Uterus (tissue), 4 donors: ENCODE data around the gene CALML5. TPM values are rescaled to one million over a fixed set of nuclear protein-coding genes. Genes with fewer than 3 reads are reported as not detected.

Experiments
- DNase-seq, 2 donors: peaks; one replicate each; pipeline ENCODE4 v3.0.0-alpha.2; 2019 to 2020
- H3K27ac ChIP-seq, 2 donors: fragments of 200-600 bp; sonication (generic); 1 replicate in 1 of 2; 2 replicates in 1 of 2; pipeline ENCODE4 v1.5.1; 2016 to 2018
- H3K27me3 ChIP-seq, 2 donors: fragments of 200-600 bp; sonication (generic); one replicate each; pipeline ENCODE4 v1.5.1; 2018 to 2019; ENCODE audit warnings: control low read depth in 1 of 2
- H3K36me3 ChIP-seq, 2 donors: fragments of 200-600 bp; sonication (generic); one replicate each; pipeline ENCODE4 v1.5.1; 2019; ENCODE audit warnings: control low read depth in 1 of 2
- H3K4me1 ChIP-seq, 2 donors: fragments of 200-600 bp; sonication (generic); one replicate each; pipeline ENCODE4 v1.5.1; 2018 to 2019; ENCODE audit warnings: control low read depth in 1 of 2
- H3K4me3 ChIP-seq, 2 donors: fragments of 200-600 bp; sonication (generic); 1 replicate in 1 of 2; 2 replicates in 1 of 2; pipeline ENCODE4 v1.5.1; 2018 to 2019; ENCODE audit warnings: mild to moderate bottlenecking in 1 of 2
- H3K9me3 ChIP-seq, 2 donors: fragments of 200-600 bp; sonication (generic); one replicate each; pipeline ENCODE4 v1.5.1; 2019; ENCODE audit warnings: control low read depth in 1 of 2
- CTCF ChIP-seq, 4 experiments: fragments of 200-600 bp in 2 of 4; fragments of 450-650 bp in 2 of 4; sonication (generic) in 2 of 4; IDR thresholded peaks; one replicate each; pipeline ENCODE4 v1.5.1; 2016 to 2019; ENCODE audit warnings: antibody characterized with exemption in 4 of 4, mild to moderate bottlenecking in 2 of 4, moderate library complexity in 1 of 4
- POLR2A ChIP-seq, 2 donors: fragments of 450-650 bp; IDR thresholded peaks; one replicate each; pipeline ENCODE4 v1.6.1; 2016; ENCODE audit warnings: antibody characterized with exemption in 2 of 2, mild to moderate bottlenecking in 1 of 2, moderate library complexity in 1 of 2
- intact Hi-C: fragments of 100-400 bp; cut with DNase I; formaldehyde crosslinking; loops from one replicate; pipeline ENCODE4 v1.15.1; 2023; ENCODE audit warnings: low total_unique reads
- total RNA-seq, 4 donors: library from RNA; depleted of rRNA in 3 of 4; stranded (reverse); fragments of >200 nt in 3 of 4; gene quantifications; one replicate each; pipeline versions ENCODE4 v1.1.0 to v1.2.4, GENCODE V29; 2014 to 2023
- donor health status: DM: yes; HTN: yes; CAD: no.

Gene CALML5
- total RNA-seq, 4 donors from 2014 or later, result not detected

GRCh38 chr10:5514226-5514850, 15.0 kb upstream of the CALML5 start:
- no peaks in the 10 kb centered on the region for H3K27me3 ChIP-seq
- no peak for TF ChIP-seq CTCF (IDR thresholded peaks at IDR 0.05)
- no peak for TF ChIP-seq POLR2A (IDR thresholded peaks at IDR 0.05)
- no peaks in the 10 kb centered on the region for H3K9me3 ChIP-seq
- H3K27ac ChIP-seq, result no peak overlapping the region
- no peaks in the 10 kb centered on the region for H3K36me3 ChIP-seq
- H3K4me1 ChIP-seq, result no peaks in the 10 kb centered on the region
- H3K4me3 ChIP-seq, result no peak overlapping the region
- DNase-seq, result no peak
- intact Hi-C loops, result no loop called here

- TF ChIP-seq CTCF (IDR thresholded peaks at IDR 0.05) (no peak), POLR2A (IDR thresholded peaks at IDR 0.05) (no peak)
- Histone ChIP-seq H3K27ac (no peak overlapping the region), H3K9me3 (no peaks in the 10 kb centered on the region), H3K27me3 (no peaks in the 10 kb centered on the region), H3K4me1 (no peaks in the 10 kb centered on the region), H3K36me3 (no peaks in the 10 kb centered on the region), H3K4me3 (no peak overlapping the region)
- intact Hi-C loops, result no loop called here
- no peak for DNase-seq
These were observed 13.7 kb upstream of the CALML5 start for GRCh38 chr10:5512881-5513612.

GRCh38 chr10:5512331-5512730, 13.0 kb upstream of the CALML5 start:
- Histone ChIP-seq H3K4me3 (no peak overlapping the region), H3K27ac (no peak overlapping the region), H3K36me3 (no peaks in the 10 kb centered on the region), H3K27me3 (no peaks in the 10 kb centered on the region), H3K4me1 (no peaks in the 10 kb centered on the region), H3K9me3 (no peaks in the 10 kb centered on the region)
- DNase-seq, result no peak
- TF ChIP-seq POLR2A (IDR thresholded peaks at IDR 0.05), result no peak
- TF ChIP-seq CTCF (IDR thresholded peaks at IDR 0.05), result no peak
- intact Hi-C loops, result no loop called here

- H3K4me3 ChIP-seq, result no peak overlapping the region
- H3K27ac ChIP-seq, result no peak overlapping the region
- H3K4me1 ChIP-seq, result no peaks in the 10 kb centered on the region
- intact Hi-C loops, result no loop called here
- no peaks in the 10 kb centered on the region for H3K27me3 ChIP-seq
- no peak for DNase-seq
- TF ChIP-seq POLR2A (IDR thresholded peaks at IDR 0.05), result no peak
- TF ChIP-seq CTCF (IDR thresholded peaks at IDR 0.05), result no peak
- H3K36me3 ChIP-seq, result no peaks in the 10 kb centered on the region
- H3K9me3 ChIP-seq, result no peaks in the 10 kb centered on the region
These were observed 12.5 kb upstream of the CALML5 start for GRCh38 chr10:5511885-5512280.

GRCh38 chr10:5511231-5511884, 12.0 kb upstream of the CALML5 start:
- H3K27me3 ChIP-seq, result no peaks in the 10 kb centered on the region
- no peaks in the 10 kb centered on the region for H3K36me3 ChIP-seq
- H3K27ac ChIP-seq, result no peak overlapping the region
- TF ChIP-seq CTCF (IDR thresholded peaks at IDR 0.05), result no peak
- TF ChIP-seq POLR2A (IDR thresholded peaks at IDR 0.05), result no peak
- H3K4me3 ChIP-seq, result no peak overlapping the region
- H3K9me3 ChIP-seq, result no peaks in the 10 kb centered on the region
- no peaks in the 10 kb centered on the region for H3K4me1 ChIP-seq
- no peak for DNase-seq
- intact Hi-C loops, result no loop called here
